ENCODE measurements around the gene FOXI1.
"Not testable (repeated sequence)": the region's sequence is repeated elsewhere in the genome, so short reads cannot be mapped to it uniquely, and the experiment has no call there.

FOXI1 gene

GRCh38 chr5:170138273-170138672, 32.6 kb downstream of the FOXI1 start:
- H3K27me3 ChIP-seq, result no peaks in the 10 kb centered on the region
- H3K4me3 ChIP-seq (ENCODE audit: low read depth in 1 of 2, low read length in 1 of 2), result no peak overlapping the region
- H3K4me1 ChIP-seq (ENCODE audit: control insufficient read depth in 1 of 2, insufficient read depth in 1 of 2, low read depth in 1 of 2, low read length in 1 of 2), result peaks cover 0 to 6% of the 10 kb centered on the region in 2 experiments
- H3K36me3 ChIP-seq, result no peaks in the 10 kb centered on the region
- H3K9me3 ChIP-seq, result no peaks in the 10 kb centered on the region
- H3K27ac ChIP-seq, result no peak overlapping the region
- no peak for TF ChIP-seq CTCF (IDR thresholded peaks at IDR 0.05)

DNA sequence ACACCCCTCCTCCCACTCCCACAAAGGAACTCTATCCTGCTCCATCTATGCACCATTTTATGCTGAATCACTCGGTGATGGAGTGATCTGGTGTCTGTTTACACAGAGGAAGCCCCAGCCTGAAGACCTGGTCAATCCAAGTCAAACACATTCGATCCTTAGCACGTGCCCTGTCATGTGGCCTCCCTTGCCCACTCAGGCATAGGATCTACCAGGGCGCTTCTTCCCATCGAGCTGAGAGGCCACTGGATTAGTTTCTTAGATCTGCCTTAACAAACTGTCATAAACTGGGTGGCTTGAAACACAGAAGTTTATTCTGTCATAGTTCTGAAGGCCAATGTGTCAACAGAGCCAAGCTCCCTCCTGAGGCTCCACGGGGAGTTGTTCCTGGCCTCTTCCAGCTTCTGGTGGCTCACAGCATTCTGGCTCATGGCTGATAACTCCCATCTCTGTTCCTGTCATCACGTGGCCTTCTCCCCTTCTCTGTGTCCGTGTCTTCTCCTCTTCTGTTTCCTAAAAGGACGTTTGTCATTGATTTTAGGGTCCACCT, 34.2 kb downstream of the FOXI1 start:
- peaks cover 0 to 6% of the 10 kb centered on the region in 2 experiments for H3K4me1 ChIP-seq (ENCODE audit: control insufficient read depth in 1 of 2, insufficient read depth in 1 of 2, low read depth in 1 of 2, low read length in 1 of 2)
- no peak overlapping the region for H3K4me3 ChIP-seq (ENCODE audit: low read depth in 1 of 2, low read length in 1 of 2)
- H3K27ac ChIP-seq, result no peak overlapping the region
- no peaks in the 10 kb centered on the region for H3K27me3 ChIP-seq
- H3K36me3 ChIP-seq, result no peaks in the 10 kb centered on the region
- no peaks in the 10 kb centered on the region for H3K9me3 ChIP-seq
- TF ChIP-seq CTCF (IDR thresholded peaks at IDR 0.05), result no peak

DNA sequence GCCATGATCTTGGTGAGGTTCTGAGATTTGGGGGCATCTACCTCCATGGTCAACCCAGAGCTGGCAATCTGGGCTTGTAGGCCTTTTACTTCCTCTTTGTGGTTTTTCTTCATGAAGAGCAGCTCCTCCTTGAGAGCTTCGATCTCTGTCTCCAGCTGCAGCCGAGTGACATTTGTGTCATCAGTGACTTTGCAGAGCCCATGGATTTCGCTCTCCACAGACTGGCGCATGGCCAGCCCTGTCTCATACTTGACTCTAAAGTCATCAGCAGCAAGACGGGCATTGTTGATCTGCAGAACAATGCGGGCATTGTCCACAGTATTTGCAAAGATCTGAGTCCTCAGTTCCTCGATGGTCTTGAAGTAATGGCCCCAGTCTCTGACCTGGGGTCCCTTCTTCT, 35.5 kb downstream of the FOXI1 start:
- H3K27me3 ChIP-seq; H3K36me3 ChIP-seq; H3K27ac ChIP-seq; H3K9me3 ChIP-seq; H3K4me1 ChIP-seq (ENCODE audit: control insufficient read depth in 1 of 2, insufficient read depth in 1 of 2, low read depth in 1 of 2, low read length in 1 of 2); H3K4me3 ChIP-seq (ENCODE audit: low read depth in 1 of 2, low read length in 1 of 2): not testable (repeated sequence)

DNA sequence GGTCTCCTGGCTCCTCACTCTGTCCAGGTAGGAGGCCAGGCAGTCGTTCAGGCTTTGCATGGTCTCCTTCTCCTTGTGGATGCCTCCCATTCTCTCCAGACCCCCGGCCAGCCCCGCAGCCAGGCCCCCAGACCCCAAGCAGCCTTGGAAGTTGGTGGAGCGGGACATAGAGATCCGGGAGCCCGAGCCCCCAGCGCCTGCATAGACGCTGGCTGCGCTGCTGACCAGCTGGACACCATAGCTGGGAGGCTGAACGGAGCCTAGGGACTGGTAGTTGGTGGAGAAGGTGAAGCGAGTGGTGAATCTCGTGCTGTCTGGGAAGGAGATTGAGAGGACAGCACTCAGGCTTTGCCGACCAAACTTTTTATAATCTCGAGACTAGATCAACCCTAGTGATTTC, 35.9 kb downstream of the FOXI1 start:
- Histone ChIP-seq H3K9me3 (no peaks in the 10 kb centered on the region), H3K36me3 (no peaks in the 10 kb centered on the region), H3K27me3 (no peaks in the 10 kb centered on the region), H3K27ac (no peak overlapping the region), H3K4me3 (ENCODE audit: low read depth in 1 of 2, low read length in 1 of 2) (no peak overlapping the region), H3K4me1 (ENCODE audit: control insufficient read depth in 1 of 2, insufficient read depth in 1 of 2, low read depth in 1 of 2, low read length in 1 of 2) (no peaks in the 10 kb centered on the region)
- no peak for TF ChIP-seq CTCF (IDR thresholded peaks at IDR 0.05)

GRCh38 chr5:170142196-170142595, 36.5 kb downstream of the FOXI1 start:
- Histone ChIP-seq H3K27ac (no peak overlapping the region), H3K4me3 (ENCODE audit: low read depth in 1 of 2, low read length in 1 of 2) (no peak overlapping the region), H3K27me3 (no peaks in the 10 kb centered on the region), H3K4me1 (ENCODE audit: control insufficient read depth in 1 of 2, insufficient read depth in 1 of 2, low read depth in 1 of 2, low read length in 1 of 2) (no peaks in the 10 kb centered on the region), H3K9me3 (no peaks in the 10 kb centered on the region), H3K36me3 (no peaks in the 10 kb centered on the region)
- no peak for TF ChIP-seq CTCF (IDR thresholded peaks at IDR 0.05)

- H3K4me1 ChIP-seq (ENCODE audit: control insufficient read depth in 1 of 2, insufficient read depth in 1 of 2, low read depth in 1 of 2, low read length in 1 of 2), result no peaks in the 10 kb centered on the region
- H3K9me3 ChIP-seq, result no peaks in the 10 kb centered on the region
- no peaks in the 10 kb centered on the region for H3K27me3 ChIP-seq
- H3K27ac ChIP-seq, result no peak overlapping the region
- TF ChIP-seq CTCF (IDR thresholded peaks at IDR 0.05), result no peak
- H3K4me3 ChIP-seq (ENCODE audit: low read depth in 1 of 2, low read length in 1 of 2), result no peak overlapping the region
- no peaks in the 10 kb centered on the region for H3K36me3 ChIP-seq
These were observed 37.4 kb downstream of the FOXI1 start for GRCh38 chr5:170143091-170143490.

All from neutrophil (primary cell).